ENCODE results near the gene PRR13.
"Not testable (repeated sequence)": the region's sequence is repeated elsewhere in the genome, so short reads cannot be mapped to it uniquely, and the experiment has no call there.

PRR13 gene

DNA sequence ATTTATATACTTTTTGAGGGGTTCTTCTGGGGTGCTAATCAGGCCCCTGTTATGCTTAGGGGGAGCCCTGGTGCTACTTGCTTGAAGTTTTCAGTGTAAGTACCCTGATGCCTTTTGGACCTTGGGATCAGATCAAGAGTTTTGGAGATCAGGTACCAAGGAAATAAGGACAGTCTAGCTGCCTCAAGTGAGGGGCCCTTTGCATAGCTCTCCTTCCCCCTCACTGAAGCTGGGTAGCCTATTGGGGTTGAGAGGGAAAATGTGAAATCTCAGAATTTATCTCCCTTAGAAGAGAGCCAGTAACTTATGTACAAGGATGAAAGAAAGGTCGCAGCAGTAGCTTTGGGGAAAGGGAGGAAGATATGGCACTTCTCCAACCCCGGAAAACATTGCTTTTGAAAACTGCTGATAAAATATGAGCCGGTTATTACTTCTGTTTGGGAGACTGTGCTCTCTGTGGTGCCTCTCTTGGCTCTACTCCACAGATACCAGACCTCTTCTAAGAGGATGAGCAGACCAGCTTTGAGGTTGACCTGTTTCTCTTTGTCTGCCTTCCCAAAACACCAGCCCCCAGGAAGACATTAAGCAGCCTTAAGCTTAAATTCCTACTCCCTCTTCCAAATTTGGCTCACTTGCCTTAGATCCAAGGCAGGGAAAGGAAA lies 26.6 kb upstream of the PRR13 start:
- TF ChIP-seq, protein P1, sequence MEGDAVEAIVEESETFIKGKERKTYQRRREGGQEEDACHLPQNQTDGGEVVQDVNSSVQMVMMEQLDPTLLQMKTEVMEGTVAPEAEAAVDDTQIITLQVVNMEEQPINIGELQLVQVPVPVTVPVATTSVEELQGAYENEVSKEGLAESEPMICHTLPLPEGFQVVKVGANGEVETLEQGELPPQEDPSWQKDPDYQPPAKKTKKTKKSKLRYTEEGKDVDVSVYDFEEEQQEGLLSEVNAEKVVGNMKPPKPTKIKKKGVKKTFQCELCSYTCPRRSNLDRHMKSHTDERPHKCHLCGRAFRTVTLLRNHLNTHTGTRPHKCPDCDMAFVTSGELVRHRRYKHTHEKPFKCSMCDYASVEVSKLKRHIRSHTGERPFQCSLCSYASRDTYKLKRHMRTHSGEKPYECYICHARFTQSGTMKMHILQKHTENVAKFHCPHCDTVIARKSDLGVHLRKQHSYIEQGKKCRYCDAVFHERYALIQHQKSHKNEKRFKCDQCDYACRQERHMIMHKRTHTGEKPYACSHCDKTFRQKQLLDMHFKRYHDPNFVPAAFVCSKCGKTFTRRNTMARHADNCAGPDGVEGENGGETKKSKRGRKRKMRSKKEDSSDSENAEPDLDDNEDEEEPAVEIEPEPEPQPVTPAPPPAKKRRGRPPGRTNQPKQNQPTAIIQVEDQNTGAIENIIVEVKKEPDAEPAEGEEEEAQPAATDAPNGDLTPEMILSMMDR (IDR thresholded peaks at IDR 0.05; ENCODE audit: control insufficient read depth, insufficient read depth, low read depth, low read length, missing control alignments): no peak
- DNase-seq (ENCODE audit: low read depth): no peak
- no peak overlapping the region for H3K4me3 ChIP-seq (ENCODE audit: control insufficient read depth, low read depth, low read length)

DNA sequence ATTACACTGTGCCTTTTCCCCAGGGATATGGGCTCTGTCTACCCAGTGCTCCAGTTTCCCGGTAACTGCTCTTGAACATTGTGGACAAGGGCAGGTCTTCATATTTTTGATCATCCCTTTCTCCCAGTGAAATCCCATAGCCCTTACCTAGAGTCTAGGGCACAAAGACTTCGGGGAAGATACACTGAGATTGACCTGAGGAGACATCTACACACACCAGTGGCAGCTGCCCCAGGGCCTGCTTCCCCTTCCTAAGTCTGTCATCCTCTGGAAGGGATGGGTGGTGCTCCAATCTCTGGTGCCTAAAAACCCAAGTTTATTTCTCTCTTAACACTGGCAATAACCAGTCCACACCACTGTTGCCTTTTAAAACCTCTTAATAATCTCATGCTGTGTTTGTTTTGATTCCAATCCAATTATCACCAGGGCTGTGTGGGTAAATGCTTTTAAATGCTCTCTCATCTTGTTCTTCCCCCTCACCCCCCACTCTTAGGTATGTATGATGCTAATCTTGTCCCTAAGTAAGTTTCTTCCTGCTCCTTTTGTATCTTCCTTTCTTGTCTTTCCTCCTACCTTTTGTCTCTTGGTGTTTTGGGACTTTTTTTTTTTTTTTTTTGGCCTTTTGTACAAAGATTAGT lies 25.7 kb upstream of the PRR13 start:
- not testable (repeated sequence) for H3K4me3 ChIP-seq (ENCODE audit: control insufficient read depth, low read depth, low read length); DNase-seq (ENCODE audit: low read depth)

DNA sequence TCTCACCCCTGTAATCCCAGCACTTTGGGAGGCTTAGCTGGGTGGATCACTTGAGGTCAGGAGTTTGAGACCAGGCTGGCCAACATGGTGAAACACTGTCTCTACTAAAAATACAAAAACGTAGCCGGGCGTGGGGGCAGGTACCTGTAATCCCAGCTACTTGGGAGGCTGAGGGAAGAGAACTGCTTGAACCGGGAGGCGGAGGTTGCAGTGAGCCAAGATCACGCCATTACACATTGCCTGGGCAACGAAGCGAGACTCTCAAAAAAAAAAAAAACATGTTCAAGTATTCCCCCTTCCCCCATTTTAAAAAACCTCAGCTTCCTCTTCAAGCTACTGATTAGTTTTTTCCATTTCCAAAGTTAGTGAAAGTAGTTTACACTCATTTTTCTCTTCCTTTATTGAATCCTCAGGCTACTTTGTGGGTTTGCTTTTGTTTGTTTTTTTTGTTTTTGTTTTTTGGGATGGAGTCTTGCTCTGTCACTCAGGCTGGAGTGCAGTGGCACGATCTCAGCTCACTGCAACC lies 24.2 kb upstream of the PRR13 start:
- not testable (repeated sequence) for DNase-seq (ENCODE audit: low read depth); H3K4me3 ChIP-seq (ENCODE audit: control insufficient read depth, low read depth, low read length)

DNA sequence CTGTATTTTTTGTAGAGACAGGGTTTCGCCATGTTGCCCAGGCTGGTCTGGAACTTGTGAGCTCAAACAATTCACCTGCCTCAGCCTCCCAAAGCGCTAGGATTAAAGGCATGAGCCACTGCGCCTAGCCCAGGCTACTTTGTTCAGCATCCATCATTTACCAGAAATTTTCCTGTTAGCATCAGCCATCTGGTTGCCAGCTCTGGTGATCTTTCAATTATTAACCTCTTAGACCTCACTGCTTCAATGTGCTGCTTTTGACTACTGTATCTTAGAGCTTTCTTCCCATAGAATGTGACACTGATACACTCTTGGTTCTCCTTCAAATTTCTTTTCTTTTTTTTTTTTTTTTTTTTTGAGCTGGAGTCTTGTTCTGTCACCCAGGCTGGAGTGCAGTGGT lies 23.3 kb upstream of the PRR13 start:
- TF ChIP-seq, protein P1 (IDR thresholded peaks at IDR 0.05; ENCODE audit: control insufficient read depth, insufficient read depth, low read depth, low read length, missing control alignments): no peak

DNA sequence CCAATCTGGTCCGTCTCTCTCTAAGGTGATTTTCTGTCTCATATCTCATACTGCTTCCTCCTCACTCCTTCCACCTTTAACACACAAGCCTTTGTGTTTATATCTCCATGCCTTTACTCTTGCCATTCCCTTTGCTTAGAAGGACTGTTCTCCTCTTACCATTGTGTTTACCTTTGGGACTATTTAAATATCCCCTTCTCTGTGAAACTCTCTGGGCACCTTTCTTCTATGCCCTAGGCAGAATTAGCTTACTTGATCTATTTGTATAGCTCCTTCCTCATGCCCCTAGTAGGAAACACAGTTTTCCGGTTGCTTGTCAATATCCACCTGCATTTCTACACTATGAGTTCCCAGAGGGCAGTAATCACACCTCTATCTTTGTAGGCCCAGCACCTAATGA lies 21.8 kb upstream of the PRR13 start:
- DNase-seq (ENCODE audit: low read depth): no peak
- TF ChIP-seq, protein P1 (IDR thresholded peaks at IDR 0.05; ENCODE audit: control insufficient read depth, insufficient read depth, low read depth, low read length, missing control alignments): no peak
- no peak overlapping the region for H3K4me3 ChIP-seq (ENCODE audit: control insufficient read depth, low read depth, low read length)

More for the DNA sequence above, 23.3 kb upstream of the PRR13 start:
- DNase-seq (ENCODE audit: low read depth): no peak
- no peak overlapping the region for H3K4me3 ChIP-seq (ENCODE audit: control insufficient read depth, low read depth, low read length)

DNA sequence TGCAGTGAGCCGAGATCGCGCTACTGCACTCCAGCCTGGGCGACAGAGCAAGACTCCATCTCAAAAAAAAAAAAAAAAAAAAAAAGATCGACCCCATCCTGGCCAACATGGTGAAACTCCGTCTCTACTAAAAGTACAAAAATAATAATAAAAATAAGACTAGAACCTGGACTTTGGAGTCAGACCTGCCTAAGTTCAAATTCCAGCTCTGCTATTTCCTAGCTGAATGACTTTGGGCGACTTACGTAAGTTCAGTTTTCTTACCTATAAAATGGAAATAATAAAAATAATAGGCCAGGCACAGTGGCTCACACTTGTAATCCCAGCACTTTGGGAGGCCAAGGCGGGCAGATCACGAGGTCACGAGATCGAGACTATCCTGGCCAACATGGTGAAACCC lies 19.3 kb upstream of the PRR13 start:
- DNase-seq (ENCODE audit: low read depth); H3K4me3 ChIP-seq (ENCODE audit: control insufficient read depth, low read depth, low read length): not testable (repeated sequence)

DNA sequence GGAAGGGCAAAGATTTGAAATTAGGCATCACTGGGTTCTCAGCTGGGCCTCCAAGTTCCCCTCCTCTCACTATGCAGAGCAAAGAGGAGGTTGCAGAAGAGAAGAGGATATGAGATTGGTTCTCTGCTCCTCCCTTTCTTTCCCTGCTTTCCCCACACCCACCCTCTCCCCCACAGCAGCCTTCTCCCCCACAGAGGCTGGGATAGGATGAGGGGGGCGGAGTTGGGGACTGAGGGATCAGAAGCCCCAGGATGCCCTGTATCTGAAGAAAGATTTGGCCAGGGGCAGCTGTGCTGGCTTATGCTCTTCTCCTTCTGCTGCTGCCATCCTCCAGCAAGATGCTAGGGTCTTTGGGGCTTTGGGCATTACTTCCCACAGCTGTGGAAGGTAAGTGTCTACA lies 17.9 kb upstream of the PRR13 start, which contains the start of gene AMHR2:
Gene AMHR2 (plus strand): TSS at position 259 of the 400 bp plus-strand sequence. CDS start 80 bp downstream, at position 339.
- TF ChIP-seq, protein P1 (IDR thresholded peaks at IDR 0.05; ENCODE audit: control insufficient read depth, insufficient read depth, low read depth, low read length, missing control alignments): no peak
- H3K4me3 ChIP-seq (ENCODE audit: control insufficient read depth, low read depth, low read length): no peak within 1 kb of the TSS
- no peak for DNase-seq (ENCODE audit: low read depth)

DNA sequence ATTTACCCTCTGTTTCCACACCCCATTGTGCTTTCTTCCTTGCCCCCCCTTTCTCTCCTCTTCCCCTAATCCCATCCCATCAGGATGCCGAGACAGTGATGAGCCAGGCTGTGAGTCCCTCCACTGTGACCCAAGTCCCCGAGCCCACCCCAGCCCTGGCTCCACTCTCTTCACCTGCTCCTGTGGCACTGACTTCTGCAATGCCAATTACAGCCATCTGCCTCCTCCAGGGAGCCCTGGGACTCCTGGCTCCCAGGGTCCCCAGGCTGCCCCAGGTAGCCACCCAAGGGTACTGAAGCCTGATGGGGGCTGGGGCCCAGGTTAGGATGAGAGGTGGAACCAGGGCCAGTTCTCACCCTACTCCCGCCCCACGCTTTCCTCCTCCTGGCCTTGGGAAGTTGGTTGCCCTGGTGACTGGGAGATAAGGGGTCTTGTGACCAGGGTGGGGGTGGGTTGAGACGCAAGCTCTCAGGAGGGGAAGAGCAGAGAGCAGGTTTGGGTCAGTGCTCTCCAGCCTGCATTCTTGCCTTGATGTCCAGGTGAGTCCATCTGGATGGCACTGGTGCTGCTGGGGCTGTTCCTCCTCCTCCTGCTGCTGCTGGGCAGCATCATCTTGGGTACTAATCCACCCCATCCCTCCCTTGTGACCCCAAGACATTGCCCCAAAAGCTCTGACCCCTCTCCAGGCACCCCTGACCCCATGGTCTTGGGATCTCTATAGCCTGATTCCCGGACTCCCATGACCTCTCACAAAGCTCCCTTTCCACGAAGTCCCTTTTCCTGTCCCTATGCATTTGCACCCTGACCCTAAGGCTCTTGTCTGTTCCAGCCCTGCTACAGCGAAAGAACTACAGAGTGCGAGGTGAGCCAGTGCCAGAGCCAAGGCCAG lies 16.7 kb upstream of the PRR13 start:
- TF ChIP-seq, protein P1 (IDR thresholded peaks at IDR 0.05; ENCODE audit: control insufficient read depth, insufficient read depth, low read depth, low read length, missing control alignments): no peak
- DNase-seq (ENCODE audit: low read depth): no peak
- no peak overlapping the region for H3K4me3 ChIP-seq (ENCODE audit: control insufficient read depth, low read depth, low read length)
